Upper lobe of left lung (tissue), 6 donors: ENCODE measurements around the gene MINDY3. TPM values are rescaled to one million over a fixed set of nuclear protein-coding genes. Genes with fewer than 3 reads are reported as not detected.

Source experiments
- ATAC-seq, 2 donors: fragments of 200-7000 bp; cut with Tn5 transposase; one replicate each; pipeline ENCODE4 v1.9.1; 2022; ENCODE audit warnings: mild to moderate bottlenecking in 2 of 2, moderate library complexity in 2 of 2; ENCODE audit not compliant: low FRiP score in 2 of 2
- DNase-seq, 2 donors: peaks; one replicate each; pipeline ENCODE4 v3.0.0-alpha.2; 2019 to 2020
- H3K27ac ChIP-seq, 4 donors: fragments of 200-600 bp; sonication (generic); one replicate each; pipeline ENCODE4 v1.5.1; 2016 to 2019
- H3K27me3 ChIP-seq, 4 donors: fragments of 200-600 bp; sonication (generic); one replicate each; pipeline ENCODE4 v1.5.1; 2017 to 2019
- H3K36me3 ChIP-seq, 4 donors: fragments of 200-600 bp; sonication (generic); one replicate each; pipeline ENCODE4 v1.5.1; 2016 to 2019
- H3K4me1 ChIP-seq, 4 donors: fragments of 200-600 bp; sonication (generic); one replicate each; pipeline ENCODE4 v1.5.1; 2018 to 2019
- H3K4me3 ChIP-seq, 4 donors: fragments of 200-600 bp; sonication (generic); one replicate each; pipeline ENCODE4 v1.5.1; 2017 to 2019; ENCODE audit warnings: mild to moderate bottlenecking in 2 of 4, moderate library complexity in 1 of 4
- H3K9me3 ChIP-seq, 4 donors: fragments of 200-600 bp; sonication (generic); one replicate each; pipeline ENCODE4 v1.5.1; 2018 to 2019
- EP300 ChIP-seq, 4 donors: sonication (generic); formaldehyde crosslinking; IDR thresholded peaks; one replicate each; pipeline ENCODE4 v1.5.1; 2017; ENCODE audit warnings: antibody characterized with exemption in 4 of 4, control low read depth in 2 of 4
- POLR2A ChIP-seq, 4 donors: fragments of 450-650 bp; IDR thresholded peaks; one replicate each; pipeline ENCODE4 v1.5.1; 2016 to 2017; ENCODE audit warnings: antibody characterized with exemption in 4 of 4, mild to moderate bottlenecking in 2 of 4
- POLR2AphosphoS5 ChIP-seq, 2 donors: sonication (generic); formaldehyde crosslinking; IDR thresholded peaks; one replicate each; pipeline ENCODE4 v1.5.1; 2017; ENCODE audit warnings: antibody characterized with exemption in 2 of 2
- WGBS, 2 donors: methylation state at CpG; one replicate each; pipeline ENCODE4 v1.1.5; 2017 to 2018; 5-methylcytosine and 5-hydroxymethylcytosine counted together
- total RNA-seq, 6 donors: library from RNA; depleted of rRNA in 4 of 6; stranded (reverse); fragments of >200 nt in 4 of 6; gene quantifications; one replicate each; pipeline versions ENCODE4 v1.1.0 to v1.2.1, GENCODE V29; 2016 to 2021
- TF ChIP-seq, protein P1 (sequence below), 6 experiments: fragments of 450-650 bp in 4 of 6; fragments of 200-600 bp in 2 of 6; sonication (generic) in 2 of 6; IDR thresholded peaks; one replicate each; pipeline ENCODE4 v1.5.1; 2016 to 2019; ENCODE audit warnings: antibody characterized with exemption in 6 of 6
- donor health status: DM: no; HTN: no; CAD: no; lungs with moderate emphysema.
- donor health status: DM: no; HTN: yes; CAD: no; lungs with severe emphysema.

The MINDY3 gene
- total RNA-seq, 6 donors from 2014 or later, result 10.8 to 39.8 (median 26.5) TPM

DNA sequence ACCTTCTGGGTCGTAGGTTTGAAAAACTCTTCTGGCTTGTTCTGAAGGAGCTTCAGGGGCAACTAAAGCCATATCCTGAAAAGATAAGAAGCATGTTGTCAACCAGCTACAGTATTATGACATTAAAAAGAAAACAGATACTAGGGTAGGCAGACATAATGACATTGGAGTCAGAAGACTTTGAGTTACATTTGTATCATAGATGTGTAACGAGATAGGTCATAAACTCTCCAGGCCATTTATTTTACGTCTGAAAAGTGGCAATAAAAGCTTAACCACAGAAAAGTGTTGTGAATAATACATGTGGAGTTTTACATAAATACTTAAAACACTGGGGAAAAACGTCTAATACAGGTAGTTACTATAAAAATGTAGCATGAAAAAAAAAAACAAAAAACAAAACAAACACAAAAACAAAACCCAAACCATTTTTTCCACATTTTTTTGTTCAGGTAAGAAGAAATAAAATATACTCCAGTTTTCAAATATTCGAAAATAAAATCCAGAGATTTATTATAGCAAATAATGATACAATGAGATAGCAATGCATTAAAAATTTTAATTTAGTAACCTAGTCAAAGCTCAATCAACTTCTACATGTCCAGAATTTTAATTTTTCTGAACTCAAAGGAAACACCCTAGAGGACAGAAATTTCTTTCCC lies 64.1 kb downstream of the MINDY3 start:
- Histone ChIP-seq H3K27ac (no peak overlapping the region), H3K27me3 (no peaks in the 10 kb centered on the region), H3K4me3 (no peak overlapping the region), H3K4me1 (peaks cover 0 to 7% (median 6%) of the 10 kb centered on the region in 4 donors), H3K9me3 (peaks cover 0 to 4% (median 0%) of the 10 kb centered on the region in 4 donors), H3K36me3 (peaks cover 0 to 28% (median 6%) of the 10 kb centered on the region in 4 donors)
- TF ChIP-seq EP300 (IDR thresholded peaks at IDR 0.05) (no peak), POLR2A (IDR thresholded peaks at IDR 0.05) (no peak), POLR2AphosphoS5 (IDR thresholded peaks at IDR 0.05) (no peak)
- TF ChIP-seq, protein P1, sequence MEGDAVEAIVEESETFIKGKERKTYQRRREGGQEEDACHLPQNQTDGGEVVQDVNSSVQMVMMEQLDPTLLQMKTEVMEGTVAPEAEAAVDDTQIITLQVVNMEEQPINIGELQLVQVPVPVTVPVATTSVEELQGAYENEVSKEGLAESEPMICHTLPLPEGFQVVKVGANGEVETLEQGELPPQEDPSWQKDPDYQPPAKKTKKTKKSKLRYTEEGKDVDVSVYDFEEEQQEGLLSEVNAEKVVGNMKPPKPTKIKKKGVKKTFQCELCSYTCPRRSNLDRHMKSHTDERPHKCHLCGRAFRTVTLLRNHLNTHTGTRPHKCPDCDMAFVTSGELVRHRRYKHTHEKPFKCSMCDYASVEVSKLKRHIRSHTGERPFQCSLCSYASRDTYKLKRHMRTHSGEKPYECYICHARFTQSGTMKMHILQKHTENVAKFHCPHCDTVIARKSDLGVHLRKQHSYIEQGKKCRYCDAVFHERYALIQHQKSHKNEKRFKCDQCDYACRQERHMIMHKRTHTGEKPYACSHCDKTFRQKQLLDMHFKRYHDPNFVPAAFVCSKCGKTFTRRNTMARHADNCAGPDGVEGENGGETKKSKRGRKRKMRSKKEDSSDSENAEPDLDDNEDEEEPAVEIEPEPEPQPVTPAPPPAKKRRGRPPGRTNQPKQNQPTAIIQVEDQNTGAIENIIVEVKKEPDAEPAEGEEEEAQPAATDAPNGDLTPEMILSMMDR (IDR thresholded peaks at IDR 0.05), result no peak
- ATAC-seq (no peak), DNase-seq (no peak)
- 88 to 93% methylated on average over 5 of the region's 5 CpGs for WGBS, 2 donors

DNA sequence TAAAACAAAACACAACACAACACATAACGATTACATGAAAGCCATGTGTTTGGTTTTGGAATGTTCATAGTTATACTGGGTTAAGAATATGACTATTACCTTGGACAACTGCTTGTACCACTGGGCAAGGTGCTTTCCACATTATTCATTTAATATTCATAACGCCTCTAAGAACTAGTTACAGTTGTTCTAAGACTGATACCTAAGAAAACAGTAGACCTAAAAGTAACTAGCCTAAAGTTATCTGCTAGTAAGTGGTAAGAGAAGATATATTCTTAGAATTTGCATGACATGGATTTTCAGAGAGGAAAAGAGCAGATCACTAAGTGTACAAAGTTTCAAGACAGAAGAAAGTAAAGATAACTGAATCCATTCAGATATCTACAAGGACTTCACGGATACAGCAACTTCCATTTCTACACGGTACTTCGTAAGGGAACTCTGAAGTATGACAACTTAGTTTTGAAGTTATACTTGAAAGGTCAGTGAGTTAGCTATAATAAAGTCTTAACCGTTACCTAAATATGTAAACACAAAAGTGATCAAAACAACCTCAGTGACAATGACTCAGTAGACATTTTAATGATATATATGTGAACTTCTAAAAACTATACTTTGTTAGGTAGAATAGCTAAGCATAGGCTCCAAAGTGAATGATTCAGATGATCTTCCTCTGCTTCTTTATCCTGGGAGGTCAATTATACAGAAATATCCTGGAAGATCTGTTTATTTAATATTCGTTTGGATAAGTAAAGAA lies 65.1 kb downstream of the MINDY3 start:
- no peaks in the 10 kb centered on the region for H3K27me3 ChIP-seq
- H3K4me3 ChIP-seq, result no peak overlapping the region
- peaks cover 0 to 22% (median 6%) of the 10 kb centered on the region in 4 donors for H3K36me3 ChIP-seq
- ATAC-seq, result no peak
- no peaks in the 10 kb centered on the region for H3K9me3 ChIP-seq
- TF ChIP-seq POLR2AphosphoS5 (IDR thresholded peaks at IDR 0.05) (no peak), POLR2A (IDR thresholded peaks at IDR 0.05) (no peak), EP300 (IDR thresholded peaks at IDR 0.05) (no peak)
- TF ChIP-seq, protein P1 (IDR thresholded peaks at IDR 0.05), result no peak
- H3K4me1 ChIP-seq, result peaks cover 0 to 7% (median 6%) of the 10 kb centered on the region in 4 donors
- WGBS, 2 donors, result 80 to 87% methylated on average over 7 of the region's 7 CpGs
- no peak overlapping the region for H3K27ac ChIP-seq
- DNase-seq, result no peak

DNA sequence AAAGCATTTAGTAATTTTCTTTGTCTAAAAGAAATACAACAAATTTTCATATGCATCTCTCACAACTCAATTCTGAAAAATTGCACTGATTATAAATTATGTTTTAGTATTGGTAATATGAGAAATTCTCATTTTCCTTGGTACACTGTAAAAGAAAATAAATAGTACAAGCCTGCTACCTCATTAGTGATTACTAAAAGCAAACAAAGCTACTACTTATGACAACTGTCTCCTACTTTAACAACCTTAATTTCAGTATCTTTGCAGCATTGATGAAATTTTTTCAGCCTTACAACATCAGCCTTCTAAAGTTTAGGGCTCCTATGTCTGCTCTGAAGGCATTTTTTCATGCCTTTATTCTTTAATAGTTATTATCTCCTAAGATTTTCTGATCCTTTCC lies 65.7 kb downstream of the MINDY3 start:
- no peak overlapping the region for H3K27ac ChIP-seq
- TF ChIP-seq POLR2A (IDR thresholded peaks at IDR 0.05), result no peak
- no peak for TF ChIP-seq POLR2AphosphoS5 (IDR thresholded peaks at IDR 0.05)
- no peak for TF ChIP-seq EP300 (IDR thresholded peaks at IDR 0.05)
- TF ChIP-seq, protein P1 (IDR thresholded peaks at IDR 0.05), result no peak
- no peak for ATAC-seq

DNA sequence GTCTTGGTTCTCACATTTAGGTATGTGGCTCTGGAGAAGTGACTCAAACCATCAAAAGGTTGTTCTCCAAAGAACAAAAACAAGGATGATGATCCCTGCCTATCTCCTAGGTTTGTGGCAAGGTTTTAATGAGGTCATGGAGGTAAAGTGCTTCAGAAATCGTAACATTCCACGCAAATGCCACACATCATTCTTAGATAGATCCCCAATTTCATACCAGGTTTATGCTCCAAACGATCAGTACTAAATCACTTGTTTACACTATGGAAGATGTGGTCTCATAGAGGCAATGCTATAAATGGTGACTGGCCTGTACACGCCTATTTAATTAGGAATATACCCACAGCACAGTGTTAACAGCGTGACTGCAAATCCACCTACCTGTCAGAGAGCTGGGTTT lies 66.6 kb downstream of the MINDY3 start:
- 95 to 96% methylated on average over 5 of the region's 5 CpGs for WGBS, 2 donors
- DNase-seq, result no peak
- H3K36me3 ChIP-seq, result peaks cover 0 to 23% (median 6%) of the 10 kb centered on the region in 4 donors
- ATAC-seq, result no peak
- no peak overlapping the region for H3K4me3 ChIP-seq
- H3K4me1 ChIP-seq, result peaks cover 0 to 7% (median 6%) of the 10 kb centered on the region in 4 donors
- TF ChIP-seq EP300 (IDR thresholded peaks at IDR 0.05), result no peak
- TF ChIP-seq POLR2A (IDR thresholded peaks at IDR 0.05), result no peak
- no peak overlapping the region for H3K27ac ChIP-seq
- no peaks in the 10 kb centered on the region for H3K9me3 ChIP-seq
- H3K27me3 ChIP-seq, result no peaks in the 10 kb centered on the region

More for the DNA sequence above, 65.7 kb downstream of the MINDY3 start:
- H3K4me1 ChIP-seq, result peaks cover 0 to 7% (median 6%) of the 10 kb centered on the region in 4 donors
- peaks cover 0 to 20% (median 6%) of the 10 kb centered on the region in 4 donors for H3K36me3 ChIP-seq
- no peak for DNase-seq
- no peak overlapping the region for H3K4me3 ChIP-seq
- no peaks in the 10 kb centered on the region for H3K27me3 ChIP-seq
- H3K9me3 ChIP-seq, result no peaks in the 10 kb centered on the region

DNA sequence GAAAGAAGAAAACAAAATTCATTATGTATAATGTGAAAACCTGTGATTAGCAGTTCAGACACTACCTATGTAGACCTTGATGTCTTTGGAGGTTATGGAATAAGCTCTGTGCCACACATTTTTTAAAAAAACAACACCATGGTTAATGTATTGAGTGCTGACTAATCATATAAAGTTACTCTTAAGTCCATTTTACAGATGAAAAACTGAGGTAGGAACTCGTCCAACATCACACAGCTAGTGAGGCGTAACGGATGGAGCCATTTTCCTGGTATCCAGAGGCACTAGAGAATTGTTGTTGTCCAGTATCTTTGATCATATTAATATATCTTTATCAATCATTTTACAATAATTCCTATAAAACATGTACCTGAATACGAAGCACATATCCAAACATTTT lies 67.5 kb downstream of the MINDY3 start:
- WGBS, 2 donors, result 94 to 97% methylated on average over 4 of the region's 4 CpGs
- Histone ChIP-seq H3K4me3 (no peak overlapping the region), H3K27me3 (no peaks in the 10 kb centered on the region), H3K27ac (no peak overlapping the region), H3K4me1 (peaks cover 0 to 7% (median 6%) of the 10 kb centered on the region in 4 donors), H3K36me3 (peaks cover 0 to 32% (median 6%) of the 10 kb centered on the region in 4 donors), H3K9me3 (no peaks in the 10 kb centered on the region)
- ATAC-seq, result no peak
- TF ChIP-seq POLR2A (IDR thresholded peaks at IDR 0.05) (no peak), POLR2AphosphoS5 (IDR thresholded peaks at IDR 0.05) (no peak), EP300 (IDR thresholded peaks at IDR 0.05) (no peak)
- TF ChIP-seq, protein P1 (IDR thresholded peaks at IDR 0.05), result no peak
- no peak for DNase-seq
